LNCaP clone FGC (cell line): ENCODE results near the gene CREBBP.
A peak's percentile ranks its signal among the peaks of the same experiment; 100 is the strongest.
"Not testable (repeated sequence)": the region's sequence is repeated elsewhere in the genome, so short reads cannot be mapped to it uniquely, and the experiment has no call there.

Source experiments
- DNase-seq: peaks from one replicate; pipeline ENCODE4 v3.0.0-alpha.2; 2011; ENCODE audit warnings: low read depth
- H3K4me3 ChIP-seq: 2 replicates; pipeline ENCODE4 v1.5.1; 2011; ENCODE audit warnings: mild to moderate bottlenecking, low read depth, low read length, control low read depth
- CTCF ChIP-seq: IDR thresholded peaks from 2 replicates; pipeline ENCODE4 v1.5.1; 2012; ENCODE audit warnings: mild to moderate bottlenecking; ENCODE audit not compliant: control insufficient read depth, insufficient read depth; ENCODE audit errors: extremely low read depth

CREBBP gene

GRCh38 chr16:3720418-3720817 lies 160.1 kb downstream of the CREBBP start:
- TF ChIP-seq CTCF = no peak
- H3K4me3 ChIP-seq = no peak overlapping the region
- DNase-seq = no peak

- no peak for DNase-seq
- H3K4me3 ChIP-seq = no peak overlapping the region
- TF ChIP-seq CTCF = no peak
Measured at GRCh38 chr16:3718628-3719027, 161.9 kb downstream of the CREBBP start.

- no peak for TF ChIP-seq CTCF
- no peak for DNase-seq
- peak overlapping the region; percentile 90 for H3K4me3 ChIP-seq
Measured at GRCh38 chr16:3718019-3718391, 162.5 kb downstream of the CREBBP start.

- H3K4me3 ChIP-seq = peak within 1 kb of the TSS; percentile 90
- DNase-seq = peak; percentile 32
- no peak for TF ChIP-seq CTCF
Measured at GRCh38 chr16:3717235-3718018, 163.1 kb downstream of the CREBBP start, which contains the start of gene TRAP1. Gene TRAP1 (minus strand): TSS chr16:3717524. CDS start chr16:3717508, 16 bp downstream.

- no peak for DNase-seq
- no peak for TF ChIP-seq CTCF
- H3K4me3 ChIP-seq = peak overlapping the region; percentile 90
Measured at GRCh38 chr16:3716831-3717234, 163.7 kb downstream of the CREBBP start.

GRCh38 chr16:3715430-3715829 lies 165.1 kb downstream of the CREBBP start:
- no peak for TF ChIP-seq CTCF
- DNase-seq = no peak
- H3K4me3 ChIP-seq = no peak overlapping the region

GRCh38 chr16:3714378-3714777 lies 166.1 kb downstream of the CREBBP start:
- not testable (repeated sequence) for DNase-seq, H3K4me3 ChIP-seq
